NCI-H1417 (cell line): ENCODE data around the gene TADA2B.

Source experiments
- DNase-seq, 3 experiments: peaks; one replicate each; lab custom pipeline; 2025; lab: John Stamatoyannopoulos, UW

TADA2B gene

DNA sequence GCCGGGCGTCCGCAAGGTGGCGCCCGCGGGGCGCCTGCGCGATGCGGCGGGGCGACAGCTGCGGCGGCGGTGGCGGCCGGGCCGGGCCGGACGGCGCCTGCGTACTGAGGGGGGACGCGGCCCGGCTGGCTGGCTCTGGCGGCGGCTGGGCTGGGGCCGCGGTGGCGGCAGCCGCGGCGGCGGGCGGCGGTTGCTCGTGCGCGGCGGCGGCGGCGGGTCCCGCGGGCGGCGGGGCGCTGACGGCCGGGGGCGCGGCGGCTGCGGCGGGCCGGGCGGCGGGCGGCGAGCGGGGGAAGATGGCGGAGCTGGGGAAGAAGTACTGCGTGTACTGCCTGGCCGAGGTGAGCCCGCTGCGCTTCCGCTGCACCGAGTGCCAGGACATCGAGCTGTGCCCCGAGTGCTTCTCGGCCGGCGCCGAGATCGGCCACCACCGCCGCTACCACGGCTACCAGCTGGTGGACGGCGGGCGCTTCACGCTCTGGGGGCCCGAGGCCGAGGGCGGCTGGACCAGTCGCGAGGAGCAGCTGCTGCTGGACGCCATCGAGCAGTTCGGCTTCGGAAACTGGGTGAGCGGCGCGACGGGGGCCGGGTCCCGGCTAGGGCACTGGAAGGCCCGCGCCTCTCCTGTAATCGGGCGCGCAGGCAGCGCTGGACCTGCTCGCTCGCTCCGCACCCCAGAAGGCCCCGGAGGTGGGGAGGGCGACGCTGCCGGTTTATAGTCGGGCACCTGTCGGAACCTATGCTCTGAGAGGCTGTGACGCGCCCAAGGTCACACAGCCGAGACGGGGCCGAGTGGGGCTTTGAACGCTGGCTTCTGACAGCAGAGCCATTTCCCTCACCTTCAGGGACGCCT lies at the start of gene TADA2B:
Gene TADA2B, plus strand, starts transcription at position 89 of the 853 bp plus-strand sequence. Its CDS starts 208 bp downstream, at position 297.
- peak; percentile 54 to 74 (median 71) for DNase-seq

DNA sequence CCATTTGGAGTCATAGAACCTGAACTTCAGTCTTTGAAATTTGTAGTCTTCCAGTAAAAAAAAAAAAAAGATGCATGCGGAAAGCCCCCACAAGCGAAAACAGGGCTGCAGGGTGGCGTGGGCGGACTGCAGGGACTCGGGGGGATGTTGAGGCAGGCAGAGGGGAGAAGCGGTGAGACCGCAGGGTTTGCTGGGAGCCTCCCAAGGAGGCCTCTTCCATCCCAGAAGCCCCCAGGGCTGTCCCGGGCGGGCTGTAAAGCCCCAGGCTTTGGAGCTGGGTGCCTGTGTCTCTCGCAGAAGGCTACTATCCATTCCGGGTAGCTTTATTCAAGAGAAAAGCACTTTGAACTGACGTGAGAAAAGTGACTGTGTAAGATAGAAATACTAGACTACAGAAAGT lies 46.7 kb upstream of the TADA2B start:
- no peak for DNase-seq

- DNase-seq, result no peak
Measured at GRCh38 chr4:6999172-7000086, 43.7 kb upstream of the TADA2B start.

DNA sequence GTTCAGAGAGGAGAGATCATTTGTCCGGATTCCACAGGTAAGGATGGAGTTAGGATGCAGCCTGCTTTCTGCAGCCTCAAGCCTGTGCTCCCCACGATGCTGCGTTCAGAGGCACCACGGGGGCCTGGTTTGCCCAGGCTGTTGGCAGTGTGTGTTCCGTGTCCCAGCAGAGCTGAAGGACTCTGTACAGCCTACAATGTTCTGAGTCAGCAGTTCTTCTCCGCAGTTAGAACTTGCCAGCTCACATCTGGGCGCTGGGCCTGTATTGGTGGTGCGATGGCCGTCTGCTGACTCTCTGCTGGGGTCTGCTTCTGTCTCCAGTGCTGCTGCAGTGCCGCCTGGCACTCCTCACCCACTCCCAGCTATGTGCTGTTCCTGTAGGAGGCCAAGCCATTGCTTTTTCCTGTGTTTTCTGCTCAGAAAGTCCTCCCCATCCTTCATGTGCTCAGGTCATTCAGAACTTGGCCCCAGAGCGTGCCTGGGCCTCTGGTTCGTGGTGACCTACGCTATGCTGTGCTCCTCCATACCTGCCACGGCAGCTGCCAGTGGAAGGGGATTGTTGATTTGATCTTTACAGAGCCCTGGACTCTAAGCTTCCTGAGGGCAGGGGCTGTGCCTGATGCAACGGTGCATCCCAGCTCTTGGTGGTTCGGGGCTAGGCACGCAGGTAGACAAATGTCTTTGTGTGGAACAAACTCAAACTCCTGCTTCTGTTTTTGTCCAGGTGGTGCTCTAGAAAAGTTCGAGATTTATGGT lies 42.6 kb upstream of the TADA2B start:
- DNase-seq, result no peak

- DNase-seq, result no peak
Measured at GRCh38 chr4:7001271-7001670, 41.9 kb upstream of the TADA2B start.

- DNase-seq, result no peak
Measured at GRCh38 chr4:7002336-7002735, 40.8 kb upstream of the TADA2B start.

- no peak for DNase-seq
Measured at GRCh38 chr4:7003176-7003878, 39.8 kb upstream of the TADA2B start.

DNA sequence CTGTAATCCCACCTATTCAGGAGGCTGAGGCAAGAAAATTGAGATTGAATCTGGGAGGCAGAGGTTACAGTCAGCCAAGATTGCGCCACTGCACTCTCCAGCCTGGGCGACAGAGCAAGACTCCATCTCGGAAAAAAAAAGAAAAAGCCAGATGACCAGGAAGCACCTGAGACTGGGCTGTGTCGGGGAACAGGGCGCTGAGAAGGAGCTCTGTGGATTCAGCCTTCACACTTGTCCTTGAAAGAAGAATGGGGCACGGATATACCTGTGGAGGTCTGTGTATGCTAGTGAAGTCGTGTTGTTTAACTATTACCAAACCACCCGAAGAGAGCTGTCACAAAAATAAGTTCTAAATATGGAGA lies 39.3 kb upstream of the TADA2B start:
- DNase-seq, result no peak

- no peak for DNase-seq
Measured at GRCh38 chr4:7004331-7004730, 38.8 kb upstream of the TADA2B start.

DNA sequence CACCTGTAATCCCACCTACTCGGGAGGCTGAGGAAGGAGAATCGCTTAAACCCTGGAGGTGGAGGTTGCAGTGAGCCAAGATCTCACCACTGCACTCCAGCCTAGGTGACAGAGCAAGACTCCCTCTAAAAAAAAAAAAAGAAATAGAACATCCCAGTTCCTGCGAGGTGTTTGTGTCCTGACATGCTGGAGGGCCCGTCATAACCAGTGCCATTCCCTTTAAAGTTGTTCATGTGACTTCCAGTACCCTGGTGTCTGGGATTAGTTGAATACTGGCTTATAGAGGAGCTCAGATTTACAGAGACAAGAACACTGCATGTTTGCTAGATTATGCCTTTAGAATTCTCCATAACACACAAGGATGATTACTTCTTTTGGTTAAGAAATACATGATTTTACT lies 37.6 kb upstream of the TADA2B start:
- no peak for DNase-seq

DNA sequence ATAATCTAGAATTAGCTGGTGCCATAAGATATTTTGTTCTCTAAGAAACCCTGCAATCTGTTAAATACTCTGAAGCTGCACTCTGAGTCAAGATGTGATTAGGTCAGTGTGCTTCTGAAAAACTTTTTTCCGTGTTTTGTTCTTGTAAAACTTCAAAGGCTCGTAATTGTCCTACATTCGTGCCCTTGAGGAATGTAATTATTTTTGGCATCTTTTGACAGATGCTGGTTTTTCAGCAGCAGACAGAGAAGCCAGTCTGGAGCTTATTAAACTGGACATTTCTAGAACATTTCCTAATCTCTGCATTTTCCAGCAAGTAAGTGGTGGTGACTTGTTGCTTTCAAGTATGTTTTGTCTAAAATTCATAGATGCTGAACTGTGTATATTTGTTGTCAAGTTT lies 36.8 kb upstream of the TADA2B start:
- DNase-seq, result no peak

DNA sequence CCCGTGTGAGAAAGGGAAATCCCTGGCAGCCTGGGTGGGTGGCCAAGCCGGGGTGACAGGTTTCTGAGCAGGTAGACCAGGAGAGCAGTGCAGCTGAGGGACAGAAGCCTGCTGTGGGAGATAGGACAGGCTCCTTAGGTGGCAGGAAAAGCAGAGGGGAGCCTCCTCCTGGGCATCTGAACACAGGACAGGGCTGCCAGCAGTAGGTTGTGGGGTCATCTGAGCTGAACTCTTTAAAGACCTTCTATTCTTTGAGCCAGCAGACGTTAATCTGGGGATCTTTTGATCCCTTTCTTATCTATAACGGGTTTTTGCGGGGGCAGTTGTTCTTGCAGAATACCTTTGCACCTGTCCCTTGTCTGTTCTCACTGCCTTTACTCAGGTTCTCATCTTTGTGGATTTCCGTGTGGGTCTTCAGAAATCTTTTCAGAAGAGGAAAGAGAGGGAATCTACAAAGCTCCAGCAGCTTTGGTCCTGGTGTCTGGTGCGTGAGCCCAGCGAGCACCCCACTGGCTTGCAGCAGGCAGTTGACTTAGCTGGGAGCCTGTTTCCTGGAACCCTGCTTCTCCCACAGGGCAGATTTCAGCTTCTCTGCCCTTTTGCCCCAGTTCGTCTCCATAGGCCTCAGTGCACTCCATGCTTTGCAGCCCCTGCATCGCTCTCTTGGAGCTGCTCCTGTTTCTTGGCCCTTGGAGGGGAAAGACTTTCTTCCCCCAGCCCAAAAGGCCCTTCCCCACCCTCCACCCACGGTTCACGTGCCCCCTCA lies 35.8 kb upstream of the TADA2B start:
- DNase-seq, result no peak

GRCh38 chr4:7007944-7008343 lies 35.2 kb upstream of the TADA2B start:
- no peak for DNase-seq

- no peak for DNase-seq
Measured at GRCh38 chr4:7009564-7009963, 33.6 kb upstream of the TADA2B start.

GRCh38 chr4:7013175-7013574 lies 30.0 kb upstream of the TADA2B start:
- DNase-seq, result no peak

DNA sequence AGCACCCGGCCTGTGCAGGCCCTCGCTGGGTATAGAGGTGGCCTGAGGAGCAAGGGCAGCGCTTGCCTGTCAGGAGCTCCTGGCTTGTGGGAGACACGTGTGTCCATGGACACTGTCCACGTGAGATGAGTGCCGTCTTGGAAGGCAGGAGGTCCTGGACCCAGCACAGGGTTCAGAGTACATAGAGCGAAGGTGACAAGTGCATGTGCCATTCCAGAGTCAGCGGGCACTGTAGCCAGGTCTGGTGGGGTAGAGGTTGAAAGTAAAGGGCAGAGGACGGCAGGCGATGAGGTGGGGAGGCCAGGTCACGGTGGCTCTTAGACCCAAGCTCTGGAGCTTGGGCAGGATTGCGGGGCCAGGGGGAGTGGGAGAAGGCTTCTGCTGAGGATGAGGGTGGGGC lies 28.4 kb upstream of the TADA2B start:
- DNase-seq, result no peak

- no peak for DNase-seq
Measured at GRCh38 chr4:7015383-7016035, 27.7 kb upstream of the TADA2B start.

DNA sequence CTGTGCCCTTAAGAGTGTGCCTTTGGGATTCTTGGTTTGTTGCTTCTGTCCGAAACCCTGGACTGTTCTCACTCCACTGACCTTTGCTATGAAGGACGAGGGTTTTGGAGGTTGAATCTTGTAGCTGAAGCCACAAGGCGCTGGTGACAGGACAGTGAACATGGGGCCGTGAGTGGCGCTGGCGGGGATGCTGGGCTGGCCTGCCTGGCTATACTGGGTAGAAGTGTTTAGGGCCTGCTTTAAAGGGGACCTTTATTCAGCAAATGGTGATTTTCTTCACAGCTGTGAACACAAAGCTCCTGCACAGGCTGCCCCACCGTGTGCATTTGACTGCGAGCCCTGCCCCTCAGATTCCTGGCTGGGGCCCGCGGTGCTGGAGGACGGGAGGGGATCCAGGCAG lies 27.1 kb upstream of the TADA2B start:
- no peak for DNase-seq

- no peak for DNase-seq
Measured at GRCh38 chr4:7016512-7016911, 26.7 kb upstream of the TADA2B start.

- DNase-seq, result no peak
Measured at GRCh38 chr4:7017446-7018048, 25.6 kb upstream of the TADA2B start.
